HL-60 (cell line): ENCODE measurements around the gene CYP3A7.
"Not testable (repeated sequence)": the region's sequence is repeated elsewhere in the genome, so short reads cannot be mapped to it uniquely, and the experiment has no call there.

ENCODE experiments used
- DNase-seq, 2 experiments: peaks; one replicate each; pipeline ENCODE4 v3.0.0-alpha.2; 2010 to 2020; ENCODE audit warnings: low read depth in 1 of 2, low spot score in 1 of 2
- H3K27ac ChIP-seq: fragments of 250-450 bp; sonication (Bioruptor Pico); replicated peaks from 2 replicates; pipeline ENCODE4 v1.5.1; 2020; ENCODE audit warnings: mild to moderate bottlenecking, moderate library complexity
- H3K27me3 ChIP-seq: fragments of 250-450 bp; sonication (Bioruptor Pico); 2 replicates; pipeline ENCODE4 v1.5.1; 2021; ENCODE audit warnings: mild to moderate bottlenecking, moderate library complexity; ENCODE audit not compliant: insufficient read depth, poor library complexity, severe bottlenecking
- H3K4me3 ChIP-seq: replicated peaks from 2 replicates; pipeline ENCODE4 v1.5.1; 2011; ENCODE audit warnings: mild to moderate bottlenecking, control low read depth, low read length; ENCODE audit not compliant: insufficient read depth
- GABPA ChIP-seq: IDR thresholded peaks from 2 replicates; pipeline ENCODE4 v1.6.1; 2012; ENCODE audit warnings: low read depth
- POLR2AphosphoS5 ChIP-seq: IDR thresholded peaks from 2 replicates; pipeline ENCODE4 v1.6.1; 2012; ENCODE audit warnings: low read depth
- SPI1 ChIP-seq: IDR thresholded peaks from 2 replicates; pipeline ENCODE4 v1.6.1; 2012; ENCODE audit warnings: low read depth, mild to moderate bottlenecking, borderline replicate concordance
- TF ChIP-seq, protein P1 (sequence below): IDR thresholded peaks from one replicate; pipeline ENCODE4 v1.5.1; 2011; ENCODE audit warnings: low read length, control low read depth, inconsistent platforms; ENCODE audit not compliant: insufficient read depth
- TF ChIP-seq, protein P2 (sequence below): IDR thresholded peaks from 2 replicates; pipeline ENCODE4 v1.6.1; 2012; ENCODE audit warnings: low read depth; ENCODE audit not compliant: insufficient replicate concordance

CYP3A7 gene

GRCh38 chr7:99690918-99691317, 44.1 kb downstream of the CYP3A7 start:
- H3K27ac ChIP-seq, H3K4me3 ChIP-seq, H3K27me3 ChIP-seq, DNase-seq: not testable (repeated sequence)

GRCh38 chr7:99685871-99686608, 49.0 kb downstream of the CYP3A7 start:
- not testable (repeated sequence) for DNase-seq, H3K4me3 ChIP-seq

GRCh38 chr7:99685129-99685758, 49.8 kb downstream of the CYP3A7 start:
- Histone ChIP-seq H3K4me3 (no peak overlapping the region), H3K27me3 (no peaks in the 10 kb centered on the region), H3K27ac (no peak overlapping the region)
- DNase-seq = no peak
- TF ChIP-seq POLR2AphosphoS5 = no peak
- TF ChIP-seq, protein P1, sequence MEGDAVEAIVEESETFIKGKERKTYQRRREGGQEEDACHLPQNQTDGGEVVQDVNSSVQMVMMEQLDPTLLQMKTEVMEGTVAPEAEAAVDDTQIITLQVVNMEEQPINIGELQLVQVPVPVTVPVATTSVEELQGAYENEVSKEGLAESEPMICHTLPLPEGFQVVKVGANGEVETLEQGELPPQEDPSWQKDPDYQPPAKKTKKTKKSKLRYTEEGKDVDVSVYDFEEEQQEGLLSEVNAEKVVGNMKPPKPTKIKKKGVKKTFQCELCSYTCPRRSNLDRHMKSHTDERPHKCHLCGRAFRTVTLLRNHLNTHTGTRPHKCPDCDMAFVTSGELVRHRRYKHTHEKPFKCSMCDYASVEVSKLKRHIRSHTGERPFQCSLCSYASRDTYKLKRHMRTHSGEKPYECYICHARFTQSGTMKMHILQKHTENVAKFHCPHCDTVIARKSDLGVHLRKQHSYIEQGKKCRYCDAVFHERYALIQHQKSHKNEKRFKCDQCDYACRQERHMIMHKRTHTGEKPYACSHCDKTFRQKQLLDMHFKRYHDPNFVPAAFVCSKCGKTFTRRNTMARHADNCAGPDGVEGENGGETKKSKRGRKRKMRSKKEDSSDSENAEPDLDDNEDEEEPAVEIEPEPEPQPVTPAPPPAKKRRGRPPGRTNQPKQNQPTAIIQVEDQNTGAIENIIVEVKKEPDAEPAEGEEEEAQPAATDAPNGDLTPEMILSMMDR = no peak
- TF ChIP-seq, protein P2, sequence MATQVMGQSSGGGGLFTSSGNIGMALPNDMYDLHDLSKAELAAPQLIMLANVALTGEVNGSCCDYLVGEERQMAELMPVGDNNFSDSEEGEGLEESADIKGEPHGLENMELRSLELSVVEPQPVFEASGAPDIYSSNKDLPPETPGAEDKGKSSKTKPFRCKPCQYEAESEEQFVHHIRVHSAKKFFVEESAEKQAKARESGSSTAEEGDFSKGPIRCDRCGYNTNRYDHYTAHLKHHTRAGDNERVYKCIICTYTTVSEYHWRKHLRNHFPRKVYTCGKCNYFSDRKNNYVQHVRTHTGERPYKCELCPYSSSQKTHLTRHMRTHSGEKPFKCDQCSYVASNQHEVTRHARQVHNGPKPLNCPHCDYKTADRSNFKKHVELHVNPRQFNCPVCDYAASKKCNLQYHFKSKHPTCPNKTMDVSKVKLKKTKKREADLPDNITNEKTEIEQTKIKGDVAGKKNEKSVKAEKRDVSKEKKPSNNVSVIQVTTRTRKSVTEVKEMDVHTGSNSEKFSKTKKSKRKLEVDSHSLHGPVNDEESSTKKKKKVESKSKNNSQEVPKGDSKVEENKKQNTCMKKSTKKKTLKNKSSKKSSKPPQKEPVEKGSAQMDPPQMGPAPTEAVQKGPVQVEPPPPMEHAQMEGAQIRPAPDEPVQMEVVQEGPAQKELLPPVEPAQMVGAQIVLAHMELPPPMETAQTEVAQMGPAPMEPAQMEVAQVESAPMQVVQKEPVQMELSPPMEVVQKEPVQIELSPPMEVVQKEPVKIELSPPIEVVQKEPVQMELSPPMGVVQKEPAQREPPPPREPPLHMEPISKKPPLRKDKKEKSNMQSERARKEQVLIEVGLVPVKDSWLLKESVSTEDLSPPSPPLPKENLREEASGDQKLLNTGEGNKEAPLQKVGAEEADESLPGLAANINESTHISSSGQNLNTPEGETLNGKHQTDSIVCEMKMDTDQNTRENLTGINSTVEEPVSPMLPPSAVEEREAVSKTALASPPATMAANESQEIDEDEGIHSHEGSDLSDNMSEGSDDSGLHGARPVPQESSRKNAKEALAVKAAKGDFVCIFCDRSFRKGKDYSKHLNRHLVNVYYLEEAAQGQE = no peak

More at GRCh38 chr7:99685871-99686608, 49.0 kb downstream of the CYP3A7 start:
- not testable (repeated sequence) for H3K27me3 ChIP-seq, H3K27ac ChIP-seq

DNA sequence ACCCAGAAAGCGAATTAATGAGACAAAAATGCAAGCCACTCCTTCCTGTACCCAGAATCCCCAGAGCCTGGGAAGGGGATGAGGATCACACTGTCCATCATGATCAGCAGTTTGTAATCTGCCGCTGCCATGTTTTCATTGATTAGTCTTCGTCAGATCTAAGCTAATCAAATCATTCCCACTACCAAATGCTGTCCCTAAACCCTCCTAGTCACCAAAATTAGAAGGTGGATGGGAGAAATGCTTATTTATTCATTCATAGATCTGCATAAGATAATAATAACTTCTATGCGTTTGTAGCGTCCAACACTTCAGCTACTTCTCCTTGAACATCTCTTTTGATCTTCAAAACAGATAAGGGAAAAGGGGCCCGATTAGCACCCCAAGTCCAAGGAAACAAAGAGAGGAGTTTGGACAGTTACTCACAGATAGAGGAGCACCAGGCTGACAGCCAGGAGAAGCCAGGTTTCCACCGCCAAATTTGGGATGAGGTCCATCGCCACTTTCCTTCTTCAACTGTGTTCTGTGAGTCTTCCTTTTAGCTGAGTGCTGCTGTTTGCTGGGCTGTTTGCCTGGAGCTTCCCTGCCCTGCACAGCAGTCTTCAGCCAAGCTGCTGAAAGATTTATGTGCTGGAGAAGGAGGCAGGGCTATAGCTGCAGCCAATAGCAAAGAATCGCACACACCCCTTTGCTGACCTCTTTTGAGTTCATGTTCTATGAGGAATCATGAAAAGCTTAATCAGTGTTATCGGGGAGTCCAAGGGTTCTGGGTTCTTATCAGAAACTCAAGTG, 55.4 kb downstream of the CYP3A7 start, which contains the start of gene CYP3A5:
Gene CYP3A5 (minus strand): TSS at position 597 of the 792 bp plus-strand sequence. CDS start 100 bp downstream, at position 497.
- DNase-seq = no peak
- TF ChIP-seq POLR2AphosphoS5 (no peak), GABPA (no peak), SPI1 (no peak)
- TF ChIP-seq, protein P2 = no peak
- TF ChIP-seq, protein P1 = no peak
- no peaks in the 10 kb centered on the region for H3K27me3 ChIP-seq
- no peak within 1 kb of the TSS for H3K27ac ChIP-seq
- no peak within 1 kb of the TSS for H3K4me3 ChIP-seq
